PC-9 (cell line): ENCODE results near the gene GYG1.

ENCODE experiments used
- CTCF ChIP-seq: fragments of 200-600 bp; sonication (generic); conservative IDR thresholded peaks from 2 replicates; pipeline ENCODE4 v1.6.1; 2017; ENCODE audit warnings: mixed run types, antibody characterized with exemption, mild to moderate bottlenecking, moderate library complexity
- EZH2 ChIP-seq: fragments of 200-600 bp; sonication (generic); IDR thresholded peaks from 2 replicates; pipeline ENCODE4 v1.8.0; 2017; ENCODE audit warnings: antibody characterized with exemption, low read depth

DNA sequence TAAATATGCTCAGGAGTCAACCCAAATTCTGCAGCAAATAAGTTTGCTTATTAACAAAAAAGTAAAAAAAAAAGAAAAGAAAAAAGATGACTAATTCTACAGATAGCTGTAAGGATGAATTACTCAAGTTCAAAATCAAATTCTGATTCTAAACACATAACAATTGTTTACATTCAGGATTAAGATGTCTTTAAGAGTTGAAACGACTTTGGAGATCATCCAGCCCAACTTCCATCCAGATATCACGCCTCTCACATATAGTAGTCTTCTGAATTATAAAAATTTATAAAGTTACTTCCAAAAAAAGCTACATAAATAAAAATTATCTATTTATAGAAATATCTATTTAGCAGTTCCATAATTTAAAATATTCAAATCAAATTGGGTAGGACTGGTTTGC is 39.8 kb downstream of the GYG1 start:
- TF ChIP-seq CTCF, result no peak
- no peak for TF ChIP-seq EZH2
